Measurements from ENCODE around the gene EHD4.

GRCh38 chr15:41849204-41849603 is 123.2 kb downstream of the EHD4 start:
- TF ChIP-seq ZNF24 (IDR thresholded peaks at IDR 0.05) (no peak), POLR2AphosphoS5 (IDR thresholded peaks at IDR 0.05; ENCODE audit: control insufficient read depth, insufficient read depth, low read depth, low read length) (no peak), HMGXB4 (CRISPR knock-in tag; IDR thresholded peaks at IDR 0.05) (no peak), ZNF518B (CRISPR knock-in tag; IDR thresholded peaks at IDR 0.05) (no peak), CTCF (IDR thresholded peaks at IDR 0.05 in 2 of 3, conservative IDR thresholded peaks at IDR 0.05 in 1 of 3; ENCODE audit: insufficient read depth in 2 of 3, low read depth in 1 of 3, low read length in 3 of 3) (no peak), PHF21A (IDR thresholded peaks at IDR 0.05; ENCODE audit: borderline replicate concordance, low read depth) (no peak), POLR3A (IDR thresholded peaks at IDR 0.05; ENCODE audit: borderline replicate concordance, extremely low read depth, insufficient read depth, insufficient read length) (no peak), ESRRA (IDR thresholded peaks at IDR 0.05; ENCODE audit: borderline replicate concordance, low read depth) (no peak), ZBTB8A (IDR thresholded peaks at IDR 0.05; ENCODE audit: partially characterized antibody) (no peak), GTF2F1 (IDR thresholded peaks at IDR 0.05; ENCODE audit: low read depth, low read length) (no peak), NRF1 (conservative IDR thresholded peaks at IDR 0.05 in 1 of 2, IDR thresholded peaks at IDR 0.05 in 1 of 2) (no peak), TCF7 (IDR thresholded peaks at IDR 0.05; ENCODE audit: borderline replicate concordance) (no peak)

Measured in K562 (cell line).